ENCODE results near the gene SMIM20. TPM values are rescaled to one million over a fixed set of nuclear protein-coding genes. Genes with fewer than 3 reads are reported as not detected.
A peak's percentile ranks its signal among the peaks of the same experiment; 100 is the strongest.

SMIM20 gene
- total and polyA plus RNA-seq, 8 donors, result 19.4 to 85.3 (median 43.8) TPM; not detected in 1

DNA sequence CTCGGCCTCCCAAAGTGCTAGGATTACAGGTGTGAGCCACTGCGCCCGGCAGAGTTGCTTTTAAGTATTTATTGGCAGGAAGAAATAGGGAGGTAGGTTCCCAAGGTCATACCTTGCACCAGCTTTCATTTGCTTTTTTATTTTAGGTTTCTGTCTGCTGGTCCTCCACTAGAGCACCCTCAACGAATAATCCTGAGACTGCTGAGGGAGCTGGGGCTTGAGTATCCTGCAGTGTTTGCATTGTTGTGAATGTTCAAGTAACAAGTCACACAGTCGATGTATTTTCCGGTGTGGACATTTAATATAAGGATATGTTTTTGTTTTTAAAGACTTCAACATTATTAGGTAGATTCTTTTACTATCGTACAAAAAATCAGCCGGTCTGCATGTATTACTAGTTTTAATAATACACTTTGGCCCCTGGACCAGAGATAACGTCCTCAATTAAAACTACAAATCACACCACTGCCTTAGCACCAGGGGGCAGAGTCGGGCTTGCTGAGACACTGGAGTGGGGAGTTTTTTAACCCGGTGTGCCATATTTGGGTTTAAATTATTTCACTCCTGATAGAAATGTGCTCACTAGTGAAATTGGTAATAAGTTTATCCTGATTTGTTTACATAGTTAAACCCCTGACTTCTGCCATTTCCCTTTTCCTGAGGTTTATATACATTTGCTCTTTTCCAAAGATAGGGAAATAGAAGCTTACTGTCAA, 11.6 kb downstream of the SMIM20 start:
- DNase-seq, result peak; percentile 42 to 73
- Histone ChIP-seq H3K9me3 (no peaks in the 10 kb centered on the region), H3K36me3 (peaks cover 0 to 28% (median 15%) of the 10 kb centered on the region in 4 donors), H3K27me3 (no peaks in the 10 kb centered on the region), H3K27ac (no peak overlapping the region), H3K4me1 (peaks cover 0 to 27% (median 8%) of the 10 kb centered on the region in 4 donors), H3K4me3 (no peak overlapping the region)
- intact Hi-C loops (cut with DNase I; ENCODE audit: low total_unique reads), result no loop called here
- 47 to 65% (median 56%) methylated on average over 11 of the region's 11 CpGs for WGBS, 5 donors
- TF ChIP-seq POLR2AphosphoS5 (IDR thresholded peaks at IDR 0.05) (no peak), EP300 (IDR thresholded peaks at IDR 0.05) (no peak), POLR2A (IDR thresholded peaks at IDR 0.05) (no peak)
- TF ChIP-seq, protein P1, sequence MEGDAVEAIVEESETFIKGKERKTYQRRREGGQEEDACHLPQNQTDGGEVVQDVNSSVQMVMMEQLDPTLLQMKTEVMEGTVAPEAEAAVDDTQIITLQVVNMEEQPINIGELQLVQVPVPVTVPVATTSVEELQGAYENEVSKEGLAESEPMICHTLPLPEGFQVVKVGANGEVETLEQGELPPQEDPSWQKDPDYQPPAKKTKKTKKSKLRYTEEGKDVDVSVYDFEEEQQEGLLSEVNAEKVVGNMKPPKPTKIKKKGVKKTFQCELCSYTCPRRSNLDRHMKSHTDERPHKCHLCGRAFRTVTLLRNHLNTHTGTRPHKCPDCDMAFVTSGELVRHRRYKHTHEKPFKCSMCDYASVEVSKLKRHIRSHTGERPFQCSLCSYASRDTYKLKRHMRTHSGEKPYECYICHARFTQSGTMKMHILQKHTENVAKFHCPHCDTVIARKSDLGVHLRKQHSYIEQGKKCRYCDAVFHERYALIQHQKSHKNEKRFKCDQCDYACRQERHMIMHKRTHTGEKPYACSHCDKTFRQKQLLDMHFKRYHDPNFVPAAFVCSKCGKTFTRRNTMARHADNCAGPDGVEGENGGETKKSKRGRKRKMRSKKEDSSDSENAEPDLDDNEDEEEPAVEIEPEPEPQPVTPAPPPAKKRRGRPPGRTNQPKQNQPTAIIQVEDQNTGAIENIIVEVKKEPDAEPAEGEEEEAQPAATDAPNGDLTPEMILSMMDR (IDR thresholded peaks at IDR 0.05), result peak in 3 of 7 experiments; percentile 21 to 38 (median 26)

DNA sequence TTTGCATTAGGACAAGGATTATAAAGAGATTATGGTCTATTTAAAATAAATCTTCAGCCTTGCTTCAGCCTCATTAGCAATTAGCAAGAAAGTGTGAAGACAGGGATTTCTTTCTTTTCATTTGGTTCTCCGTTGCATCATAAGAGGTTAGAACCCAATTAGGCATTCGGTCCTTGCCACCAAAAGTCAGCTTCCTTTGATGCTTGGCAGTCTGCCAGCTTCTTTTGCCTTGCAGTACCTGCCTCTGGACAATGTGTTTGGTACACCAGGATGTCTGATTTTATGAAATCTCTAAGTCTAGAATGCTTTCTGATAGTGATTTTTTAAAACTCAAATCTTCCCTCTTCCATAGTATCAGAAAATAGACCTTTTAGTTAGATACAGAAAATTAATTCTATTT, 12.4 kb downstream of the SMIM20 start:
- WGBS, 5 donors, result 58 to 77% (median 68%) methylated on average over 2 of the region's 2 CpGs
- H3K4me1 ChIP-seq, result peaks cover 0 to 27% (median 8%) of the 10 kb centered on the region in 4 donors
- no peak overlapping the region for H3K4me3 ChIP-seq
- no peak for TF ChIP-seq EP300 (IDR thresholded peaks at IDR 0.05)
- TF ChIP-seq, protein P1 (IDR thresholded peaks at IDR 0.05), result no peak
- TF ChIP-seq POLR2AphosphoS5 (IDR thresholded peaks at IDR 0.05), result no peak
- TF ChIP-seq POLR2A (IDR thresholded peaks at IDR 0.05), result no peak
- H3K27me3 ChIP-seq, result no peaks in the 10 kb centered on the region
- H3K9me3 ChIP-seq, result no peaks in the 10 kb centered on the region
- peaks cover 0 to 31% (median 15%) of the 10 kb centered on the region in 4 donors for H3K36me3 ChIP-seq
- H3K27ac ChIP-seq, result no peak overlapping the region
- intact Hi-C loops (cut with DNase I; ENCODE audit: low total_unique reads), result no loop called here
- no peak for DNase-seq

DNA sequence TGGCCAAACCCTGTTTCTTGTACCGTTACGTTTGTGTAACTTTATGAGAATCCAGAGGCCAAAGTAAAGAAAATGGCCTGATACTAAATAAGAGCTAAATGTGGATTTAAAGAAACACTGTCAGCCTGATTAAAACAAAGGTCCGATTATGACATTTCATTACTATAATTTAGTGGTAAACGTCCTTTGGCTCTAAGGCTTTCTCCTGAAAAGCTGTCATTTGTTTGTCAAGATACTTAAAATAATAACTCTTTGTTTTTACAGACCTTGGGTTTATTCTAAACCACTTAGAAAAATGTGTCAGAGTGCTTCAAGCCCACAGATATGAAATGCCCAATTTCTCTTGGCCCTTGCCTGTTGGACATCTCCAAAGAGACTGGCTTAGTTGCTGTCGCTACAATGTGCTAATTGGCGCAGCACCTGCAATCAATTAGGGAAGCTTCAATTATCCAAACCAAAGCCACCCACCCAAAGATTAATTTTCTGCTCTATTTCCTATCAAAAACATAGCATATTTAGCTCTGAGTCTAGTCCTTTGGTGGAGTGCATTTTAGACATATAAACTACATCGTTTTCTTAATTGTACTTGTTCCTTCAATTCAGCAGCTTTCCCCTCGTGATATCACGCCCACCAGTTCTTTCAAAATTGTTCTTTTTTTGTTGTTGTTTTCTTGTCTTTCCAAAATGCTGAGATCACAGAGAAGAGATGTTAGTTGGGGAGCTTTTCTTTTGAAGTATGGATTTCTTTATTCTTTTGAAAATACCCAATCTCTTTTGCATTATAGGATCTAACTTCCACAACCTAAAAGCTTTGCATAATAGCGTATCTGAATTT, 13.6 kb downstream of the SMIM20 start:
- peaks cover 0 to 27% (median 8%) of the 10 kb centered on the region in 4 donors for H3K4me1 ChIP-seq
- intact Hi-C loops (cut with DNase I; ENCODE audit: low total_unique reads), result no loop called here
- peak overlapping the region in 1 of 5 donors; percentile 52 for H3K27ac ChIP-seq

More for the DNA sequence above, 13.6 kb downstream of the SMIM20 start:
- no peaks in the 10 kb centered on the region for H3K27me3 ChIP-seq
- no peak for DNase-seq
- no peaks in the 10 kb centered on the region for H3K9me3 ChIP-seq
- peaks cover 0 to 25% (median 13%) of the 10 kb centered on the region in 4 donors for H3K36me3 ChIP-seq
- WGBS, 5 donors, result 77 to 86% (median 81%) methylated on average over 10 of the region's 10 CpGs
- no peak for TF ChIP-seq EP300 (IDR thresholded peaks at IDR 0.05)
- TF ChIP-seq, protein P1 (IDR thresholded peaks at IDR 0.05), result no peak
- TF ChIP-seq POLR2AphosphoS5 (IDR thresholded peaks at IDR 0.05), result no peak
- TF ChIP-seq POLR2A (IDR thresholded peaks at IDR 0.05), result no peak
- no peak overlapping the region for H3K4me3 ChIP-seq

Data from stomach (tissue), 9 donors.